ENCODE data around the gene RBM39.
"Not testable (repeated sequence)": the region's sequence is repeated elsewhere in the genome, so short reads cannot be mapped to it uniquely, and the experiment has no call there.

The RBM39 gene

DNA sequence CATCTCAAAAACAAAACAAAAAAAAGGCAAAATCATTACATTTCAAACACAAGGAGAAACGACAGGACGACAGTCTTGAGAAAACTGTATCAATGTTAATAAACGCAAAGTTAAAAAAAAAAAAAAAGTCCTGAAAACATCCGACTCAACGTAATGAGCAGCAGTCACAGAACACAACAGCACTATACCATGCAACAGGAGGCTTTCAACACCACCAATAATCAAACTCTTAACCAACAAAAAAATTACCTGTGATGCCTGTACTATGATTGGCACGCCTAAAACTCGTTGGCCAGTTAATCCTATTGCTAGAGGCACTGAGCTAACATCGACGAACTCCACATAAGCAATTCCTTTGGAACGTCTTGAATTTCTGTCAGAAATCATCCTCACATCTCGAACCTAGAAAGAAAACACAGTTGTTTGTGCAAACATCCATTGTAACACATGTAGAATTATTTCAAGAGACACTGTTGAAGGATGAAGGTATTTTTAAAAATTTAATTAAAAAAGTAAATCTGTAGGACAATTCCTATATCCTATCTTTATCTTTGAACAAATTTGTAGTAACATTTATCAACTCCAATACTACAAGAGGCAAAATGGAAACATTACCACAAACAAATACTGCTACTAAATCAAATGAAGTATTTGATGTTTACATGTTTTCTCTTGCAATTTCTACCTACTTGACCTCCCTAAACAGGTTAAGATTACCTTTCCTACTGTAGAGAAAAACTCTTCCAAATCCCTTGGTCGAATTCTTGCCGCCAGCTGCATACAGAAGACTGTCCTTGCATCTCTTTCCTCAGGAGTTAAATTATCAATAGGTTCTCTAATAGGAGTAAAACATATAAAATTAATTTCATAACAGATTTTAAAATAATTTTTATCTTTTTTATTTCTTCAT, 17.5 kb downstream of the RBM39 start:
- no peak for DNase-seq

DNA sequence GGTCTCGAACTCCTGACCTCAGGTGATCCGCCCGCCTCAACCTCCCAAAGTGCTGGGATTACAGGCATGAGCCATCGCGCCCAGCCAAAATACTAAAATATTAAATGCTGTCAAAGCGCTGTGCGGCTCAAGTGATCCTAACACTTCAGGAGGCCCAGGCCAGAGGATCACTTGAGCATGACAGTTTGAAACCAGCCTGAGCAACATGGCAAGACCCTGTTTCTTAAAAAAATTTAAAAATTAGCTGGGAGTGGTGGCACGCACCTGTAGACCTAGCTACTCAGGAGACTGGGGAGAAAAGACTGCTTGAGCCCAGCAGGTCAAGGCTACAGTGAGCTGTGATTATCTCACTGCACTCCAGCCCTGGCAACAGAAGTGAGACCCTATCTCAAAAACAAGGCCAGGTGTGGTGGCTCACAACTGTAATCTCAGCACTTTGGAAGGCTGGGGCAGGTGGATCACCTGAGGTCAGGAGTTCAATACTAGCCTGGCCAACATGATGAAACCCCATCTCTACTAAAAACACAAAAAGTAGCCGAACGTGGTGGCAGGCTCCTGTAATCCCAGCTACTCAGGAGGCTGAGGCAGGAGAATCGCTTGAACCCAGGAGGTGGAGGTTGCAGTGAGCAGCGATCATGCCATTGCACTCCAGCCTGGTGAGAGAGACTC, 18.3 kb downstream of the RBM39 start:
- DNase-seq: not testable (repeated sequence)

DNA sequence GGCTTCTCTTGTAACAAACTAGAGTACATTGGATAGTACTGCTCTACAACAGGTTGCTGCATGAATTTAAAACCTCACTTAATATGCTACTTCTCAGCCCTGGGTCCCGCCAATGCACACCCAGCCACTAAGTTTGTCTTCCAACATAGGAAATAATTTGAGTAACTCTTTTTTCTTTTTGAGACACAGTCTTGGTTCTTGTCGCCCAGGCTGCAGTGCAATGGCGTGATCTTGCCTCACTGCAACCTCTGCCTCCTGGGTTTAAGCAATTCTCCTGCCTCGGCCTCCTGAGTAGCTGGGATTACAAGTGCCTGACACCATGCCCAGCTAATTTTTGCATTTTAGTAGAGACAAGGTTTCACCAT, 18.8 kb downstream of the RBM39 start:
- not testable (repeated sequence) for DNase-seq

DNA sequence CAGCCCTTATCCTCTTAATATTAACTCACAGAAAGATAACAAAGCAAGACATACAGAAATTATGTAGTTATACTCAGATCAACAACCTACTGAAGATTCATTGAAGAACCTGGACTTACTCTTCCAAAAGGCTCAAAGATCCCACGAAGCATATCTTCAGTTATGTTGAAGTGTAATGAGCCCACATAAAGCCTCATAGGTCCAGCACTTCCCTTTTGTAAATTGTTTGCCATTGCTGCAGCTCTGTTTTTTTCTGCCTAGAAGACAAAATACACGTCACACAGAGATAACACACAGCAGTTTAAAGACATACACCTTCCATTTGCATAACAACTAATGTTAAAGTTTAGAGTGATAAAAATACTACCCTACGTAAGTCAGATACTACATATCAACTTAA, 20.4 kb downstream of the RBM39 start:
- no peak for DNase-seq

DNA sequence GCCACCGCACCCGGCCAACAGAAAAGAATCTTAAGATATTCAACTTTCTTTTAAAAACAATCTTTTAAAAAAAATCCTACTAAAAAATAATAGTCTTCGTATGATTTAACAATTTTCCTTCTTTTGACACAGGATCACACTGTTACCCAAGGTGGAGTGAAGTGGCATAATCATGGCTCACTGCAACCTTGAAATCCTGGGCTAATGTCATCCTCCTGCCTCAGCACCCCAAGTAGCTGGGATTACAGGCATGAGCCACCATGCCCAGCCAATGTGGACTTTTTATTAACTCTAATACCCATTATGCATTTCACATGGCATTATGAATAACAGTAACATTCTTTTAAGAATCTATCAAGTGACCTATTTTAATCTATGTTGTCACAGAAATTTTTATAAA, 20.8 kb downstream of the RBM39 start:
- no peak for DNase-seq

DNA sequence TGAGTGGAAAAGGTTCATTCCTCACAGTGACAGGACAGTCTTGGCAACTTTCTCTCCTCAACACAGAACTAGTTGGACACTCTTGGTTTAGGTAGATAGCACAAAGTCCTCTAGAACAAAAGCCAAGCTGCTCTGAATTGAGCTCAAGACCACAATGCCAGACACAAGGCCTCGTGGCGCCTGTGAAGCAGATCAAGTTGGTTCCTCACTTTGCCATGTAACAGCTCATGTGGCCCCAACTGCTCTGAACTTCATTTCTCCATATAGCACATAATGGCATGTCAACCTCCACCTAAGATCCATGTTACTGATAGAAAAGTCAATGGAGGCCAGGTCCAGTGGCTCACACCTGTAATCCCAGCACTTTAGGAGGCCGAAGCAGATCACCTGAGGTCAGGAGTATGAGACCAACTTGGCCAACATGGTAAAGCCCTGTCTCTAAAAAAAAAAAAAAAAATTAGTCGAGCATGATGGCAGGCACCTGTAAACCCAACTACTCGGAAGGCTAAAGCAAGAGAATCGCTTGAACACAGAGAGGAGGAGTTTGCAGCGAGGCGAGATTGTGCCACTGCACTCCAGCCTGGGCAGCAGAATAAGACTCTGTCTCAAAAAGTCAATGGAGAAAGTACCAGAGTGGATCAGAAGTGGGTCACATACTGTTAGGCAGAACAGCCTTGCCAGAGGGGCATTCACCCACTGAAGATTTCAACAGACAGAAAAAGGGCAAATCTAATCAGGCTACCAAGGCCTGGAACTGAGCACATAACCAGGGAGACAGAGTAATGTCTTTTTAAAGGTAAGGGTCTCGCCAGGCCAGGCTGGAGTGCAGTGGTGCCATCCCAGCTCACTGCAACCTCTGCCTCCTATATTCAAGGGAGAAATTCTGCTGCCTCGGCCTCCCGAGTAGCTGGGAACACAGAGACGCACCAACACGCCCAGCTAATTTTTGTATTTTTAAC, 21.6 kb downstream of the RBM39 start:
- DNase-seq: no peak

DNA sequence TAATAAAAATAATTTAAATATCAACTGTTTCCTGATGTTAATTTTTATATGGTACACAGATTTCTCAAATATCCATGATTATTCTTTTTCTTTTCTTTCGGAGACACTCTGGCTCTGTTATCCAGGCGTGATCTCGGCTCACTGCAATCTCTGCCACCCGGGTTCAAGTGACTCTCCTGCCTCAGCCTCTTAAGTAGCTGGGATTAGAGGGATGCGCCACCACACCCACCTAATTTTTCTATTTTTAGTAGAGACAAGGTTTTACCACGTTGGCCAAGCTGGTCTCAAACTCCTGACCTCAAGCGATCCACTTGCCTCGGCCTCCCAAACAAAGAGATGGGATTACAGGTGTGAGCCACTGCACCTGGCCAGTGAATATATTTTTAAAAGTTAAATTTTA, 22.3 kb downstream of the RBM39 start:
- no peak for DNase-seq

DNA sequence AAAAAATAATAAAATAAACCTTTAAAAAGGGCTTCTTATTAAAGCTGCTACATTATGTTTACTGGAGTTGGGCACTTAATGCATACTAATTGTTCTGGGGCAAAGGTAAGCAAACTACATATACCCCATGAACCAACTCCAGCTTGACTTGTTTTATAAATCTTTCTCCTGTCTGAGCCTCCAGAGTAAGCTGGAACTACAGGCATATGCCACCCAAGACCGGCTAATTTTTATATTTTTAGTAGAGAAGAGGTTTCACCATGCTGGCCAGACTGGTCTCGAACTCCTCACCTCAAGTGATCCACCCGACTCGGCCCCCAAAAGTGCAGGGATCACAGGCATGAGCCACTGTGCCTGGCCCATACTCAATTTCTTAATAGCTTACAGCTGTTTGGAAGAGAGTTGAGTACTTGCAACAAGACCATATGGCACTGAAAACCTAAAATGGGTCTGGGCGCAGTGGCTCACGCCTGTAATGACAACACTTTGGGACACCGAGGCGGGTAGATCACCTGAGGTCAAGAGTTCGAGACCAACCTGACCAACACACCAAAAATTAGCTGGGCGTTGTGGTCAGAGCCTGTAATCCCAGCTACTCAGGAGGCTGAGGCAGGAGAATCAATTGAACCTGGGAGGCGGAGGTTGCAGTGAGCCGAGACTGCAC, 23.0 kb downstream of the RBM39 start:
- no peak for DNase-seq

DNA sequence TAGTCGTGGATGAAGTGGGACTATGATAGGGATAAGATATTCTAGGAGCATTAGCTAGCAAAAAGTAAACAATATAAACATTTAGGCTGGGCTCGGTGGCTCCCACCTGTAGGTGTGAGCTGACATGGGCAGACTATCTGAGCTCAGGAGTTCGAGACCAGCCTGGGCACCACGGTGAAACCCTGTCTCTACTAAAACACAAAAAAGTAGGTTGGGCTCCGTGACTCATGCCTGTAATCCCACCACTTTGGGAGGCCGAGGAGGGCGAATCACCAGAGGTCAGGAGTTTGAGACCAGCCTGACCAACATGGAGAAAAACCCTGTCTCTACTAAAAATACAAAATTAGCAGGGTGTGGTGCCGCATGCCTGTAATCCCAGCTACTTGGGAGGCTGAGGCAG, 23.7 kb downstream of the RBM39 start:
- DNase-seq: peak; percentile 70

DNA sequence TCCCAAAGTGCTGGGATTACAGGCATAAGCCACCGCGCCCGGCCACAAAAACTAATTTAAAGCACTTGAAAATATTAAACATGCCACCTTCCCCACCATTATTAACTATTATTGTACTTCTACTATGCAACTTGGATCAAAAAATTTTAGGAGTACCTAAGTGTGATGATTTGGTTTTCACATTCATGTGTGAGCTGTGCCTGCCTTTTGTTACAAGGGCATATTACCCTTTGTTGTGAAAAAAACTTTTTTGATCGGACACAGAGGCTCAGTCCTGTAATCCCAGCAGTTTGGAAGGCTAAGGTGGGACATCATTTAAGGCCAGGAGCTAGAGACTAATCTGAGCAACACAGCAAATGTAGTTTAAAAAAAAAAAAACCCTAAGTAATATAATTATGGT, 25.7 kb downstream of the RBM39 start:
- no peak for DNase-seq

DNA sequence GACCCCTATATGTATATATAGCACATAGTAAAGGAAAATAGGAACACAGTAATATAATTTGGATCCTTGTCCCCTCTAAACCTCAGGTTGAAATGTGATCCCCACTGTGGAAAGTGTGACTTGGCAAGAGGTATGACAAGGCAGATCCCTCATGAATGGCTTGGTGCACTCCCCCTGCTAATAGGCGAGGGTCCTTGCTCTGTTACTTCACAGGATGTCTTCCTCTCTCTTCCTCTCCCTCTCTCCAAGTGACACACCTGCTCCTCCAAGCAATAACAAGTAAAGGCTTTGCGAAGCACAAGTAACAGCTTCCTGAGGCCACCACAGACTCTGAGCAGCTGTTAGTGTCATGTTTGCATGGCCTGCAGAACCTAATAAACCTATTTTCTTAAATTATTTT, 26.4 kb downstream of the RBM39 start:
- DNase-seq: no peak

DNA sequence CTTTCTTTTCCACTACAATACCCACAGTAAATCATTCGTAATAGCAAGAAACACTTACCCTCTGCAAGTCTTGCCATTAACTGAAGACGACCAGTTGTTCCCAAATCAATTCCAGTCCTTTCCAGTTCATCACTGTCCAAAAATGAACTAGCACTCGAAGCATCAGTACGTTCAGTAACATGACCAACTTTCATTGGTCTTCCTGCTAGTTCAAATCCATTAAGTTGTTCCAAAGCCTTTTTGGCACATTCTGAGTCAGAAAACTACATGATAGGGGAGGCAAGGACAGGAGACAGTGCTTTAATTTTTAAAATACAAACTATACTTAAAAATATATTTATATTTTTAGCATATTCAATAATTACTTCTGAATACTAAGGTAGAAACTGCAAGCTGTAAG, 27.9 kb downstream of the RBM39 start:
- DNase-seq: no peak

DNA sequence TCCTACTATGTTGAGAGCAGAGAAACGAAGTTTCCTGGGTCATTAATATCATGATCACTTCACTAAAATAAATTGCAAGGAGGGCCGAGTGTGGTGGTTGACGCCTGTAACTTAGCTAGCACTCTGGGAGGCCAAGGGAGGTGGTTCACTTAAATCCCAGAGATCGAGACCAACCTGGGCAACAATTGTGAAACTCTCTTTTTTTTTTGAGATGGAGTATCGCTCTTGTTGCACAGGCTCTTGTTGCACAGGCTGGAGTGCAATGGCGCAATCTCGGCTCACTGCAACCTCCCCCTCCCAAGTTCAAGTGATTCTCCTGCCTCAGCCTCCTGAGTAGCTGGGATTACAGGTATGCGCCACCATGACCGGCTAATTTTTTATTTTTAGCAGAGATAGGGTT, 28.9 kb downstream of the RBM39 start:
- DNase-seq: not testable (repeated sequence)

DNA sequence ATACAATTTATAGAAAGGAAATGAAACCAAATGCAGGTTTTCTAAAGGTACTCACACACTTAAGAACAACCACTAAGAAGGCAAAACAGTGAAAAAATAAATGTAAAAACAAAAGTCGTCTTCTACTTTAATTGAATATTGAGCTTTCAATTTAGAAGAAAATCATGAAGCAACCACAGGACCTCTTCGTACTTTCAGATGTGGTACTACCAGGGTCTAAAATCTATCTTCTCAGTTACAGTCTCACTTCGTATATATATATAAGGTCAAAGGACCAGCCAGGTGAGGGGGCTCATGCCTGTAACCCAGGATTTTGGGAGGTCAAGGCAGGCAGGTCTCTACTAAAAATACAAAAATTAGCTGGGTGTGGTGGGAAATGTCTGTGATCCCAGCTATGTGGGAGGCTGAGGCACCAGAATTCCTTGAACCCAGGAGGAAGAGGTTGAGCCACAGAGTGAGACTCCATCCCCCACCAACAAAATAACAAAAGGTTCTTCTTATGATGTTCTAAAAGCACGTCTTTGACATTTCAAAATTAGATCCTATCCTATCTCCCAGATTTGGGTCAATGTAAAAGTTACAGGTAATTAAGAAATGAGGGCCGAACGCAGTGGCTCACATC, 30.4 kb downstream of the RBM39 start:
- no peak for DNase-seq

DNA sequence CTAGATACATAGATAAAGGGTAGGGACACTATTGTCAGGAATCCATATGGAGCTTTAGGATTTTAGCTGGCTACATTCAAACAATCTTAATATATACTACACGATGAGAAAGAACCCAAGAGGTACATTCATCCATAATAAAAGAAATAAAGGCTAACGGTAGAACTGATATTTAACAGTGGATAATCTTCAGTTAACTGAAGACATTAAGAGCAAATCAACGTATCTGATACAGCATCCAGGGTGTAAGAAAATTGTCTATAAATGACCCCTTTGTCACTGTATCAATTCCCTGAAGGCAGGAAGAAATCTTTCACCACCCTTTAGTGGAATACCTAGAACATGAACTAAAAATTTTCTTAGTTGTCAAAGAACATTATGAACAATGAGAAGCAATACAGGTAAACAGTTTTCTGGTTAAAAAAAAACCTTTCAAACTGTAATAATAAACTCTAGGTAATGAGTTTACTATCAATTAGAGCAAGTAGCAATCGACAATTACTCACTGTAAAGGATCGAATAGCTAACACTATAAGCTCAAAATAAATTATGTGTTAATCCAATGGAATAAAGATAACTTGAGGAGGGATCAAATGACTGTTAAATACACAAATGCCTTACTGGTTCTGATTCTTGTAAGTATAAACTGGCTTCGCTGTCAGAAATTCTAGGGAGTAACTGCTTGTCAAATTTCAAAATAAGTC, 31.0 kb downstream of the RBM39 start:
- no peak for DNase-seq

DNA sequence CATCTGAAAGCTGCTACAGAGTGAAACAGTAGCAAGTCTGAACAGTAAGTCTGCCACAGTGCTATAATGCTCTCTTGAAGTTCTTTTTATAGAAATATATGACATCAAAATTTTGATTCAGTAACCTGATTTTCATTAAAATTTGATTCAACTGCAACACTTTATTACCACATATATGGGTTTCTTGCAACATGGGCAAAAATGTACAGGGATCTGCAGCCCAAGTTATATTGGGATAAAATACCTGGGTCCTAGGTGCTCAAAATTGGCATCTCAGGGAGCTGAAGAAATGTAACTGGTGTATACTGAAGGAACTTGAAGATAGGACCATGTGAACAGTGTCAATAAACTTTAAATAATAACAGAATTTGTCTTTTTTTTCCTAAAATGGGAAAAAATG, 32.0 kb downstream of the RBM39 start:
- no peak for DNase-seq

DNA sequence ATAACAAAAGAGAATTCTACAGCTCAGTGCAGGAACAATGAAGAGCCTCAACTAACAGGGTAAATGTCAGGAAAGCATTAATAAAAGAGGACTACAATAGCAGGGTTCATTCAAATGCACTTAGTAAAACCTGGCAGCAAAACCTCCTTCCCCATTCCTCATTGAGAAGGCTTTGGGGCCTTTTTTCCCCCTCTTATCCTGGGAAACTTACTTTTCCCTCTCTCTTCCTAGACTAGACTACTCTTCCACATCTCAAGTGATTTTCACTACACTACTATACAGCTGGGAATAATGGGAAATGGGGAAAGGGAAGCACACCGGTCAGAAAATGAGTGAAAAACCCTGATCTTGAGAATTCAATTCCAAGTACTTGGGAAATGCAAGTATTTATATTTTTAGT, 32.8 kb downstream of the RBM39 start:
- no peak for DNase-seq

DNA sequence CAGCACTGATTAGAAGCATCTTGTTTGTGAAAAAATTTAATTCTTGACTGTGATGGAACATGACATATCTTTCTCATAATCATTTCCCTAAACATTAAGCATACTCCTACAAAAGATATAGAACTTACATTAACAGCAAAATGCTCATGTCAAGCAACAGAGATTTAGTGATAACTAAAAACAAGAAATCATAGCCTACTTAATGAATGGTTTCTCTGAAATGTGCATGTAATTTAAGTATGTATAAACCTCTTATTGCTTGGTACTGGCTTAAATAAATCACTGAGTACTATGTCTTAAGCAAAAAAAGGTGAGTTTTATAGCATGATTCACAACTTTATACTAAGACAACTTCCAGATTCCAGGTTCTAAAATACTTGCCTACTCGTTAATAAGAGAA, 33.6 kb downstream of the RBM39 start:
- no peak for DNase-seq

DNA sequence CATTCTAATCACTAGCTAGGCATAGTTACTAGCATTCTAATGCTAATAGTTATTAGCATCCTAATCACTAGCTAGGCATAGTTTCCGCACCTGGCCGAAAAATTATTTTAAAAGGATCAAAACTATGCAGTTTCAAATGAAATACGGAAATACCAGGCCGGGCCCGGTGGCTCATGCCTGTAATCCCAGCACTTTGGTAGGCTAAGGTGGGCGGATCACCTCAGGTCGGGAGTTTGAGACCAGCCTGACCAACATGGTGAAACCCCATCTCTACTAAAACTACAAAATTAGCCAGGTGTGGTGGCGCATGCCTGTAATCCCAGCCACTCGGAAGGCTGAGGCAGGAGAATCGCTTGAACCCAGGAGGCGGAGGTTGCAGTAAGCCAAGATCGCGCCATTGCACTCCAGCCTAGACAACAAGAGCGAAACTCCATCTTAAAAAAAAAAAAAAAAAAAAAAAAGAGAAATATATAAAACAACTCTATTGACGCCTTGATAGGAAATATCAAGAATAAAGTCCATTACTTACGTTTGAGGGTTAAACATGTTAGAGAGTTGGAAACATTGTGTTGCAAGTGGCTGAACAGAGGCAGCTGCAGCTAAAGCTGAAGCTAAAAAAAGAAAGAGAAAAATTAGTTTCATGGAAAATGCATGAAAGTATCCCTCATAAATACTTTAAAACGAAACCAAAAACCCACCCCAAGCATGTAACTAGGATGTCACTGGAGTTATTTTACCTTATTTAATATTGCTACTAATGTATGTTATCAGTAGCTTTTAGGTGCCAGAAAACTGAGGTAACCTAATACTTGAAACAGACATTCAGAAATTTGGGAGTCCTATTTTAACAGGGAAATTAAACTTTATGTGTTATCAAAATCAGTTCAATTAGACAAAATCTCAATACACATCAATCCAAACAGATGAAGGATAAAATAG, 35.2 kb downstream of the RBM39 start:
- DNase-seq: not testable (repeated sequence)

DNA sequence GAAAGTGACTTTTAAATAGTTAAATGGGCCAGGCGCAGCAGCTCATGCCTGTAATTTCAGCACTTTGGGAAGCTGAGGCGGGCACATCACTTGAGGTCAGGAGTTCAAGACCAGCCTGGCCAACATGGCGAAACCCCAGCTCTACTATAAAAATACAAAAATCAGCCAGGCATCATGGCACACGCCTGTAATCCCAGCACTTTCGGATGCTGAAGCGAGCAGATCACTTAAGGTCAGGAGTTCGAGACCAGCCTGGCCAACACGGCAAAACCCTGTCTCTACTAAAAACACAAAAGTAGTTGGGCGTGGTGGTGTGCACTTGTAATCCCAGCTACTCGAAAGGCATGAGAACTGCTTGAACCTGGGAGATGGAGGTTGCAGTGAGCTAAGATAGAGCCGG, 36.2 kb downstream of the RBM39 start:
- DNase-seq: not testable (repeated sequence)

Data from EL (cell line).